HG02884 (cell line): ENCODE results near the gene CDHR1.

Experiments
- ATAC-seq: cut with Tn5 transposase; IDR thresholded peaks from one replicate; pipeline ENCODE4 v1.9.1; 2021; ENCODE audit warnings: mild to moderate bottlenecking, moderate library complexity; ENCODE audit not compliant: unreplicated experiment

The CDHR1 gene

DNA sequence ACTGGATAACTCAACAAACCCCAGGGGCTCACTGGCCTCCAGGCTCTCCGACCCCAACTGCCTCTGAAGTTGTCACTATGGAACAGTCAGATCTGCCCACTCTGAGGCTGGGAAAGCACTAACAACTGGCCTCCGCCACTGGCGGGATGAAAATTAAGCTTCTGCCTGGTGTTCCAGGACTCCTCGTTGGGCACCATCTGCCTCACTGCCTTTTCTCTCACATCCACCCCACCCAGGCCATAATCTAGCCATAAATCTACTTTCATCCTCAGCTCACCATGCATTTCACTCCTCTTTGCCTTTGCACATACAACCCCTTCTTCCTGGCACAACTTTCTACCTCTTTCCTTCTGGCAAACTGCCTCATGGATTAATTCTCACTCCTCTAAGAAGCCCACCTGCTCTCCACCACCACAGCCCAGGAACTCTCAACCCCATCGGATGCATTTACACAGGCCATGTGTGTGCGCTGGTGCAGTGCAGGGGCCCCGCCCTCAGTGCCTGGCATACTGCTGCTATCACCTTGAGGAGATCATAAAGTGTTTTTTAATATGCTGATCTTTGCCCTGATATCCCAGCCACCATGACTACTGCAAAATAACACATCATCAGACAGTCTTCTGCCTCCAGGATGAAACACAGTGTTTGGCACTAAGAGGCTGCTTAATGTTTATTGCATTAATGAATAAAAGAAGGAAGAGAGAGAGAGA, 4.0 kb downstream of the CDHR1 start:
- ATAC-seq = no peak

DNA sequence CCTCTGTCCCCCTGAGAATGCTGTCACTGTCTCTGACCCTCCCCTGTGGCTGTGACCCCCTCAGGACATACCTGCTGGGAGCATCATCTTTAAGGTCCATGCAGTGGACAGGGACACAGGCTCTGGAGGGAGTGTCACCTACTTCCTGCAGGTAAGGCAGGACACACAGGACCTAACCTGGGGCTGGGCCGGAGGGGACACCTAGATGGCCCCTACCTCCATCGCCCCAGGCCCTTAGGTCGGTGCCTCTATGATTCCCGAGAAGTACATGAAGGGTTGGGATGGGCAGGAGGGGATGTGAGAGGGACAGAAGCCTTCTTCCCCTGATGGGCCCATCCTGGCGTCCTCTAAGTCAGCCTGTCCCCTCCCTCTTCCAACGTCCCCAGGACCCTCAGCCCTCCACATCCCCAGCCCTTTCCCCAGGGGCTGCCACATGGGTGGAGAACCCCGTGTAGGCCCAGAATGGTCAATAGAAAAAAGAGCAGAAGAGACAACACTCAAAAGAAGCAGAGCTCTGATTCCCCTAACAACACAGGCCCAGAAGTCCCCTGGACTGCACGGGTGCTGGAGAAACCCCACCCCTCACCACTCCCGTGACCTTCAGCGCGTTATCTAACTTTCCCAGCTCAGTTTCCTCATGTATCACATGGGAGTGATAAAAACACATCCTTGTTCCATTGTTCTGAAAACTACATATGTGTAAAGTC, 6.4 kb downstream of the CDHR1 start:
- ATAC-seq = no peak

GRCh38 chr10:84201244-84201606, 6.9 kb downstream of the CDHR1 start:
- ATAC-seq = no peak

DNA sequence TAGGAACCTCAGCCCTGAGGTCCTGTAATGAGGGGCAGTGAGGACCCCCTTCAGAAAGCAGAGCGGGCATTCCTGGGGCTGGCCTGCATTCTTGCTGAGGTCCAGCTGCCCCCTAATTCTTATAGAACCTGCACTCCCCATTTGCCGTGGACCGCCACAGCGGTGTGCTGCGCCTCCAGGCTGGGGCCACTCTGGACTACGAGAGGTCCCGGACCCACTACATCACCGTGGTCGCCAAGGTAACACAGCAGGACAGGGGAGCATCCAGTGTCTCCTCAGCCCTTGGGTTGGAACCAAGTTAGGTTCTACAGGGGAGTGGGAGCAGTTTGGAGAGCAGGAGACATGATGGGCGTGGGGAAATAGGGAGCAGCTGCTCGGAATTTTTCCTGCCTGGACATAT, 7.3 kb downstream of the CDHR1 start:
- no peak for ATAC-seq

DNA sequence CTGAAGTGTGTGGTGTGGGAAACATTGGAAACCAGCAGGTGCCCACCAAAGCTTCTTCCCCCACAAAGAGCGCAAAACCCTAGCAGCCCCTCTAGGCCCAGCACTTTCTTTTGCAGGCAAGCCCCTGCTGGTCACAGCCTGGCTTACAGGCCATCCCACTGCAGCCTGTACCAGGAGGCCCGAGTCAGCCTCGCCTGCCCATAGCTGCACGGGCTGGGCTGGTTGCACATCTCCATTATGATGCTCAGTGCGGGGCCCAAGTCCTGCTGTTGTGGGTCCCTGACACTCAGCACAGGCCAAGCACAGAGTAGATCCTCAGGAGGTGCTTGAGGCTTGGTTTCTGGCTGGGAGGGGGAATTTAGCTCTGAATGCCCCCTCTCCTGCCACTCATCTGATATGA, 8.0 kb downstream of the CDHR1 start:
- ATAC-seq = no peak

DNA sequence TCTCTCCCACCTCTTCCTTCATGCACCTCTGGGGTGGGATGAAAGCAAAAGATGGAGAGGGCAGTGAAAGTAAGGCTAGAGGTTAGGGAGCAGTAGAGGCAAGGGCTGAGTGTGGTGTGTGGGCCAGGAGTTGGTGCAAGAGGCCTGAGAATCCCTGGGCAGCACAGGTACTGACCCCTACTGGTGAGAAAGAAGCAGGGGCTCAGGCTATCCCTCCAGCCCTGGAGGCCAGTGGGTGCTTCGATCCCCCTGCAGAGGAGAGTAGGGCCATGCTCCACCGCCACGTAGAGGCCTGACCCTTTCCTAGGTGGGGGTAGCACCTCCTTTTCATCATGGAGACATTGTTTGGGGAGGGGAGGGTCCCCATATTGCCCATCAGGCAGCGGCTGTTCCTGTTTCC, 9.8 kb downstream of the CDHR1 start:
- peak; percentile 55 for ATAC-seq

DNA sequence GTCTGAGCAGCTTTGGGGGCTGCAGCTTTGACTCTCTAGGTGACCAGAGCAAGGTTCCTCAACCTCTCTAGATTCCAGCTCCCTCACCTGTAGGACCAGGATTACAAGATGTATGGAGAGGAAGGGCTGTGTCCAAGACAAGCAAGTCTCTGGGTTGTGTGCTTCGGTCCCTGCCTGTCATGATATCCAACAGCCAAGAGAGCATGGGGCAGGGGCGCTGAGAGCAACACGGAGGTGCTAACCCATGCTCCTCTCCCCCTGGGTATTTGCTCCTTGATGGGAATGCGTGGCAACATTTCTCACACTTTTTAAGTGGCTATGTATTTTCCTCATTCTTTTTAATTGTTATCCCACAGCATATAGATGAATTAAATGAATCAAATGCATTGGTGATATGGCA, 10.3 kb downstream of the CDHR1 start:
- ATAC-seq = no peak

DNA sequence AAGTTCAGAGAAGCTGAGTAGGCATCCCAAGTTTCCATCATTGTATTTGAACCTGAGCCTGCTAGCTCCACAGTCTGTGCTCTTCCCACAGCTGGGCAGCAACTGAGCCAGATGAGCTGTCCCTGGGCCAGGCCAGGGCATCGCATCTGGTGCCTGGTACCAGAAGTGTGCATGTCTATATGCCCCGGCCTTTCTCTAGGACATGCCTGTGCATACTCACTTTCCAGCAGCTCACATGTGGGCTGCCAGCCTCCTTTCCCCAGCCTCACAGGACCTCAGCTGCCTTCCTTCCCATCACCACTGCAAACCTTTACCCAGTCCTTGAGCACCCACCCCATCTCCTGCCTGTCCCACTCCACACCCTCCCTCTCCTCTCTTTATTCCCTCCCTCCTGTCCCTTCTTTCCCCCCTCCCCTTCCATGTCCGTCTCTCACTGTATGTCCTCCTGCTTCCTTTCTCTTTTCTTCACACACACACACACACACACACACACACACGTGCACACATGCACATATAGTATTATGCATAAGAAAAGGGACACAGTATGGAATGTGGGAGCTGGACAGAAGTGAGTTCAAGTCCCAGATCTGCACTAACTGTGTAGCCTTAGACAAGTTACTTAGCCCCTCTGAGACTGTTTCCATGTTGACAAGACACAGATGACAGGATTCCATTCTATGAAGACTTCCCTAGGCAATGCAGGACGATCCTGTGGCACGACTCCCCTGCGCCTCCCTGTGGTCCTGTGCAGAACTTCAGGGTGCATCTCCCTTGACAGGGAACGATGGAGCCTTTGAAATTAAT, 10.9 kb downstream of the CDHR1 start:
- peak; percentile 84 for ATAC-seq

- no peak for ATAC-seq
Measured at GRCh38 chr10:84205853-84206525, 11.7 kb downstream of the CDHR1 start.

- no peak for ATAC-seq
Measured at GRCh38 chr10:84208023-84208422, 13.7 kb downstream of the CDHR1 start.

GRCh38 chr10:84211566-84211965, 17.2 kb downstream of the CDHR1 start:
- ATAC-seq = no peak

DNA sequence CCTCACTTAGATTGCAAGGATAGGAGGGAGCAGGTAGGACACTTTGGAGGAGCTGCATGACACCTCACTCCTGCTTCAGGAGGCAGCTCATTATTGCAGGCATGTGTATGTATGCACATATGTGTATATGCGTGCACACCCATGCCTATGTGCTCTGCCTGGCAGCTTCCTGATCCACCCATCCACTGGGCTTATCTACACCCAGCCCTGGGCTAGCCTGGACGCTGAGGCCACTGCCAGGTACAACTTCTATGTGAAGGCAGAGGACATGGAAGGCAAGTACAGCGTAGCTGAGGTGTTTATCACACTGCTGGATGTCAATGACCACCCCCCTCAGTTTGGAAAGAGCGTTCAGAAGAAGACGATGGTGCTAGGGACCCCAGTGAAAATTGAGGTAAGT, 17.7 kb downstream of the CDHR1 start:
- ATAC-seq = no peak

DNA sequence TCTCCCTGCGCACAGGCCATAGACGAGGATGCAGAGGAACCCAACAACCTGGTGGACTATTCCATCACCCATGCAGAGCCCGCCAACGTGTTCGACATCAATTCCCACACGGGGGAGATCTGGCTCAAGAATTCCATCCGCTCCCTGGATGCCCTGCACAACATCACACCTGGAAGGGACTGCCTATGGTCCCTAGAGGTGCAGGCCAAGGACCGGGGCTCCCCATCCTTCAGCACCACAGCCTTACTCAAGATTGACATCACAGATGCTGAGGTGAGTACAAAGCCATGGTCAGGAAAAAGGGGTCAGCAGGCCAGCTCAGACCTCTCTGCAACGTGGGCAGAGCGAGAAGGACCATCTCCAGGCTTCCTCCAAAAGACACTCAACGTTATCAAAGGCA, 18.7 kb downstream of the CDHR1 start:
- ATAC-seq = no peak

DNA sequence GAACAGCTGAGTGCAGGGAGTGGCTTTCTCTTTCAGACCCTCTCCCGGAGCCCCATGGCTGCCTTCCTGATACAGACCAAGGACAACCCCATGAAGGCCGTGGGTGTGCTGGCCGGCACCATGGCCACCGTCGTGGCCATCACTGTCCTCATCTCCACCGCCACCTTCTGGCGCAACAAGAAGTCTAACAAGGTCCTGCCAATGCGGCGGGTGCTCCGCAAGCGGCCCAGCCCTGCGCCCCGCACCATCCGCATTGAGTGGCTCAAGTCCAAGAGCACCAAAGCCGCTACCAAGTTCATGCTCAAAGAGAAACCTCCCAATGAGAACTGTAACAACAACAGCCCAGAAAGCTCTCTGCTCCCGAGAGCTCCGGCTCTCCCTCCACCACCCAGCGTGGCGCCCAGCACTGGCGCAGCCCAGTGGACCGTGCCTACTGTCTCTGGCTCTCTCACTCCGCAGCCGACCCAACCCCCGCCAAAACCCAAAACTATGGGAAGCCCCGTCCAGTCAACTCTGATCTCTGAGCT, 19.8 kb downstream of the CDHR1 start:
- peak; percentile 25 for ATAC-seq

- peak; percentile 88 for ATAC-seq
Measured at GRCh38 chr10:84214612-84215235, 20.4 kb downstream of the CDHR1 start.

GRCh38 chr10:84216834-84217233, 22.5 kb downstream of the CDHR1 start:
- ATAC-seq = no peak

DNA sequence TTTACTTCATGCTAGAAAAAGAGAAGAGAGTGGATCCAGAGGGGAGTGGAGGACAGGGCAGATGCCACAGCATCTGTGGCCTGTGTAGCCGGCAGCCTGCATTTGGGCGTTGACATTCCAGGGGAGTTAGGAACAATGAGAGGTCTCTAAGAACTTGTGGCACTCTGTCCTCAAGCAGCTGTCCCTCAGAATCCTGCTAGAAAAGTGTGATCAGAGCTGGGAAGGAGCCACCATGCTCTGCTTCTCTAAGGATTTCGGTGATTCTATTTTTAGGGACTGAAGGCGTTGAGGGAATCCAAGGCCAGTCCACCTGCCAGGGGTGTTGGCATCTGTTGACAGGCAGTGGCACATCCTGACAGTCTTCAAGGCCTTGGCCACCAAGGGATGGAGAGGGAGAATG, 23.4 kb downstream of the CDHR1 start:
- ATAC-seq = no peak

- no peak for ATAC-seq
Measured at GRCh38 chr10:84221916-84222315, 27.6 kb downstream of the CDHR1 start.

- ATAC-seq = no peak
Measured at GRCh38 chr10:84224411-84225028, 30.2 kb downstream of the CDHR1 start.
